Measurements from ENCODE around the gene MFAP2.

Gene MFAP2

DNA sequence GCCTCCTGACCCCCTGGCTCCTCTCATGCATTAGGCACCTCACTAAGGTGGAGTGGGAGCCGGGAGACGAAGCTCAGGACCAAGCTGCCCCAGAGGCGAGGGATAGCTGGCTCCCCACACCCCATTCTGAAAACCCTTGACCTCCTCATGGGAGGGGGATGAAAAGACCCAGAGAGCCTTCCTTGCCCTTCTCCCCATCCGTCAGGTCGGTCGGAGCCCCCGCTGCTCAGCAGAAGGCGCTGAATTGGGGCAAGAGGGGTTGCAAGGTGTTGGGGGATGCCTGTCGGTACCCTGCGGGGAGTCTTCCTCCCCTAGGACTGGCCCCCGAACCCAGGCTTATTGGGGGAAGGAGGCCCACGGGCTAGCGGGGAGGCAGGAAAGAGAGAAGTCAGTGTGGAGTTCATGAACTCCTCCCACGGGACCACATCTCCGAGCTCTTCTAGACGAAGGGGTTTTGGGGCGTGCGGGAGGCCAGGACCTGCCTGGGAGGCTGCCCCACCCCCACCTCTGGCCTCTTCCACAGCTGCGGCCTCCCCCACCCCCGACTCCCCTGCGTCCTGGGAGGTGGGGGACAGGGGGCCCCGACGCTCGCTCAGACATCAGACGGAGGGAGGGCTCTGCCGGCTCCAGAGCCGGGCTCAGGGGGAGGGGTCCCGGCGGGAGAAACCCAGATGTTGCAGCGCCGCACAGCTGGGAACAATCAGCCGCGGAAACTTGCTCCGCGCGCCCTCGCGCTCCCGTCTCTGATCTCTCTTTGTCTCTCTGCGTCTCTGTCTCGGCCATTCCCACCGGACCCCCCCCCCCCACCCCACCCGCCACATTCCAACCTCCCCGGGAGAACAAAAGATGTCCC is 719 bp downstream of the MFAP2 start:
- DNase-seq (ENCODE audit: insufficient read length, low spot score): no peak
- TF ChIP-seq, protein P1, sequence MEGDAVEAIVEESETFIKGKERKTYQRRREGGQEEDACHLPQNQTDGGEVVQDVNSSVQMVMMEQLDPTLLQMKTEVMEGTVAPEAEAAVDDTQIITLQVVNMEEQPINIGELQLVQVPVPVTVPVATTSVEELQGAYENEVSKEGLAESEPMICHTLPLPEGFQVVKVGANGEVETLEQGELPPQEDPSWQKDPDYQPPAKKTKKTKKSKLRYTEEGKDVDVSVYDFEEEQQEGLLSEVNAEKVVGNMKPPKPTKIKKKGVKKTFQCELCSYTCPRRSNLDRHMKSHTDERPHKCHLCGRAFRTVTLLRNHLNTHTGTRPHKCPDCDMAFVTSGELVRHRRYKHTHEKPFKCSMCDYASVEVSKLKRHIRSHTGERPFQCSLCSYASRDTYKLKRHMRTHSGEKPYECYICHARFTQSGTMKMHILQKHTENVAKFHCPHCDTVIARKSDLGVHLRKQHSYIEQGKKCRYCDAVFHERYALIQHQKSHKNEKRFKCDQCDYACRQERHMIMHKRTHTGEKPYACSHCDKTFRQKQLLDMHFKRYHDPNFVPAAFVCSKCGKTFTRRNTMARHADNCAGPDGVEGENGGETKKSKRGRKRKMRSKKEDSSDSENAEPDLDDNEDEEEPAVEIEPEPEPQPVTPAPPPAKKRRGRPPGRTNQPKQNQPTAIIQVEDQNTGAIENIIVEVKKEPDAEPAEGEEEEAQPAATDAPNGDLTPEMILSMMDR (IDR thresholded peaks at IDR 0.05; ENCODE audit: insufficient read depth, missing control alignments): no peak

DNA sequence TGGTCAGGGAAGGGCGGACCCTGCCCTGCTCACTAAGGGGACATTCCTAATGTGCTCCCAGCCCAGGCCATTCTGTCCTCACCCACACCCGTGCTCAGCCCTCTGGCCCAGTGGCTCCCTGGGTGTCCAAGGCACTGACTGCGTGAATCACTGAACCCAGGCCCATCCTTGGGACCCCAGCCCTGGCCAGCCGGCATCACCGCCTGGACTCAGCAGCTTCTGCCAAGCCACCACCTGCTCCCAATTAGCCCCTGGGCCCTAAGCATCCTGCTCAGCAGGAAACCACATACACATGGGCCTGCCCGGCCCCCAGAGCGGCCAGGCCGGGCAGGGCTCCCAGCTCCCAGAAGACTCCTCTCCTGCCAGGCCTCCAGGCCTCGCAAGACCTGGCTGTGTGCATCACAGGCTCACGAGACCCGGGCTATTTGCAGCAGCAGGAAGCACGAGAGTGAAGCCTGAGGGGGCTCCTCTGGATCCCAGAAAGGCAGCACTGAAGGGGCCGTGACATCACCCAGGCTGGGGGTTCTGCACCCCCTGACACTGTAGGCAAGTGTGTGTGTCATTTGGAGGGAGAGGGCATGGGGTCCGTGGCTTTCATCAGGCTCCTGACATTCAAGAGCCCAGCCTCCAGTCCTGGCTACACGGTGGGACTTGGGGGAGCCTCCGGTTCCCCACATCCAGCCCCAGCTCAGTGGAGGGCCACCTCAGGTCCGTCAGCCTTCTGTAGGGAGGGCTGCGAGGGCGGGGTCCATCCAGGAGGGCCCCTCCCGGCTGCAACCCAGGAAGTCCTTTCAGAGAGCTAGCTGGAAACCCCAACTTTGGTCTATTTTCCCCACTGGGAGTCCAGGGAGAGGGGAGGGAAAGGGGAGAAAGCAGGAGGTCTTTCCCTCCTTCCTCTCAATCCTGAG is 1.6 kb downstream of the MFAP2 start:
- no peak for FAIRE-seq

More for the DNA sequence above, 719 bp downstream of the MFAP2 start:
- FAIRE-seq: no peak

DNA sequence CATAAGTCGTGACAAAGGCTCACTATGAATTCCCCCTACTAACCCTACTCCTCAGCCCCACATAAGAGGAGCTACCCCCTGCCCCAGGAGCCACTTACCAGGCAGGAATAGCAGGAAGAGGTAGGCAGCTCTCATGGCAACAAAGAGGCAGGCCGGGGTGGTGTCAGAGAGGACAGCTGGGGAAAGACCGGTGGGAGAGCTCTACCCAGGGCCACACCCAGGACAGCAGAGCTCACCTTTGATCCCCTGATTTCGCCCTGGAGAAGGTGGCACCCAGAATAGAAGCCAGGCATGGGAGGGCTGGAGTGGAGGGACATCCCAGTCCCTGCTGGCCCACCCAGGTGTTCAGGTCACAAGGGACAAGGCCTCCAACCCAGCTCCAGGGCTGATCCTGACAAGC is 2.3 kb downstream of the MFAP2 start:
- TF ChIP-seq, protein P1 (IDR thresholded peaks at IDR 0.05; ENCODE audit: insufficient read depth, missing control alignments): no peak
- FAIRE-seq (no peak), DNase-seq (ENCODE audit: insufficient read length, low spot score) (no peak)

More for the DNA sequence above, 1.6 kb downstream of the MFAP2 start:
- DNase-seq (ENCODE audit: insufficient read length, low spot score): no peak
- TF ChIP-seq, protein P1 (IDR thresholded peaks at IDR 0.05; ENCODE audit: insufficient read depth, missing control alignments): no peak

DNA sequence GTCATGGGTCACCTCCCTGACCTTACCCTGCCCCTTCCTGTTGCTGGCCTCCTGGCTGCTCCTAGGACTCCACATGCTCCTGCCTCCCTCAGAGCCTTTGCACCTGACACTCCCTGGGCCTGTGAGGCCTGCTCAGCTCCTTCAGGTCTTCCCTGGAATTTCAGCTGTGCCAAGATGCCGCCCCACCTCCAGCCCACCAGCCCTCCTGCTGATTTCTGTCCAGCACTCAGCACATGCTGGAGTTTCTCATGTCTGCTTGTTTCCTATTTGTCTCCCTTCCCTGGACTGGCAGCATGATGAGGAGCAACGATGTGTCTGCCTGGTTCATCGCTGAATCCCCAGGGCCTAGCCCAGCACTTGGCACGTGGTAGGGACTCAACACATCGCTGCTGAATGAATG is 3.0 kb downstream of the MFAP2 start:
- no peak for FAIRE-seq
- no peak for DNase-seq (ENCODE audit: insufficient read length, low spot score)
- TF ChIP-seq, protein P1 (IDR thresholded peaks at IDR 0.05; ENCODE audit: insufficient read depth, missing control alignments): no peak

- FAIRE-seq: no peak
- no peak for DNase-seq (ENCODE audit: insufficient read length, low spot score)
- TF ChIP-seq, protein P1 (IDR thresholded peaks at IDR 0.05; ENCODE audit: insufficient read depth, missing control alignments): no peak
These were observed 3.5 kb downstream of the MFAP2 start for GRCh38 chr1:16976966-16977365.

- TF ChIP-seq, protein P1 (IDR thresholded peaks at IDR 0.05; ENCODE audit: insufficient read depth, missing control alignments): no peak
- DNase-seq (ENCODE audit: insufficient read length, low spot score) (no peak), FAIRE-seq (no peak)
These were observed 4.6 kb downstream of the MFAP2 start for GRCh38 chr1:16975838-16976237.

Measured in D721Med (cell line).